Measurements from ENCODE around the gene FCN1.

Gene FCN1

DNA sequence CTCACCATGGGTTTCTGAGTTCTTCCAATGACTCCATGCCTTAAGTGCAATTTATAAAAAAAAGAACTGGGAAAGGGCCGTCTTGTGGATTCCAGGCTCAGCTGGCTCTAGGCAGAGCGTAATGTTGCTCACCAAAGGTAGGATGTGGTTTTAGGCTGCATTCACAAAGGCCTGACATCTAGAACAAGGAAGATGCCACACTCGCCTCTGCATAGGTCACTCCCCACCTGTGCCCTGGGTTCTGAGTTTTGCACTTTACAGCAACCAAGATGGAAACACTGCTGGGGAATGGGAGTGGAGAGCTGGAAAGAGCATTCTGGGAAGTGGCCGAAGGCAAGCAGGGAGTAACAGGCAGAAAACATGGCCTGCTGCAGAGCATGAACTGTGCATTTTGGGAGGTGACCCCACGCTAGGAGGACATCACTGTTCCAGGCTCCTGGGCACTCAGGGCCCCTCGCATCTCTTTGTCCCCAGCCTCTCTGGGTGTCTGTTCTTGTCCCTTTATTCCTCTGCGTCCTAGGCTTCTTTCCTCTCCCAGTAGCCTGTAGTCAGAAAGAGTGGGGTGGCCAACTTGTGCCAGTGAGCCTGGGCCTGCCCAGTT lies 24.8 kb downstream of the FCN1 start:
- no peak for DNase-seq (ENCODE audit: low read depth, low spot score)

DNA sequence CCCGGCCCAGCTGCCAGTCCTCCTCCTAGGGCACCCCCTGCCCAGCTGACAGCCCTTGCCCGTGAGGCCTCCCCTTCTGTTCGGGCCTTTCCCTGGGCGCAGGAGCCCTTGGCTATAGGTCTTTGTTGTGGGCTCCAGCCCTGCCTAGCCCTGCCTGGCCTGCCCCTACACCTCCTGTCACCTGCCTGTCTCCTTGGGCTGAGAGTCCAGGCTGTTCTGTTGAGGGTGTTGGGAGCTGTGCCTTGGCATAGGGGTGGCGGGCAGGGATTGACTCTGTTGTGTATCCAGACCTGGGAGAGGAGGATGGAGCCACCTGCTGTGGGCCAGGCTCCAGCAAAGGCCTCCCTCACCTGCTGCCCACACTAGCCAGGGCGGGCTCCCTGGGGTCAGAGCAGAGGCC lies 25.5 kb downstream of the FCN1 start:
- DNase-seq (ENCODE audit: low read depth, low spot score) = no peak

DNA sequence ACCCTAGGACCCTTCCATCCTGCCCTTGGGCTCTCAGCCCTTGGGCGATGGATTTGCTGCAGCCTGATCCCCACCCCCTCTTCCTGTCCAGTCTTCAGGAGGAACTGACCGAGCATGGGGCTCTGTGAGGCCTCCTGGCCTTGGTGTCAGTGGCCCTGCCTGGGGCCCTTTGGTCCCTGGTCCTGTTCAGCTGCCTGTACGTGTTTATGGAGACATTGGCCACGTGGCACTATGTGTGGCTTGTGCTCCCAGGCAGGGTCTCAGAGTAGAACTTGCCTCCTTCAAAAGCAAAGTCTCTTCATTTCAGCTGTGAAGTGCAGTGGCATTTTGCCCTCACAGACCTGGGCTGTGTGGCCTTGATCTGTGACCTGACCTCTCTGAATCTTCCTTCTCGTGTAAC lies 26.0 kb downstream of the FCN1 start:
- no peak for DNase-seq (ENCODE audit: low read depth, low spot score)

DNA sequence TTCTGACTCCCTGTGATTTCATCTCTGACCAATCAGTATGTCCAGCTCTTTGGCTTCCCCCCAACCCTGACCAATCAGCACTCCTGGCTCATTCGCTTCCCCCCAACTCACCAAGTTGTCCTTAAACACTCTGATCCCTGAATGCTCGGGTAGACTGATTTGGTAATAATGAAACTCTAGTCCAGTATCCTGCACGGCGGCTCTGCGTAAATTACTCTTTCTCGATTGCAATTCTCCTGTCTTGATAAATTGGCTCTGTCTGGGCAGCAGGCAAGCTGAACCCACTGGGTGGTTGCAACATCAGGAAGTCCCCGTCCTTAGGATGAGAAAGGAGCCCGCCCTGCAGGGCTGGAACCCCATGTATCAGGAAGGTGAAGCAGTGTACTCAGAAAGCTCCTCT lies 26.7 kb downstream of the FCN1 start:
- DNase-seq (ENCODE audit: low read depth, low spot score) = no peak

DNA sequence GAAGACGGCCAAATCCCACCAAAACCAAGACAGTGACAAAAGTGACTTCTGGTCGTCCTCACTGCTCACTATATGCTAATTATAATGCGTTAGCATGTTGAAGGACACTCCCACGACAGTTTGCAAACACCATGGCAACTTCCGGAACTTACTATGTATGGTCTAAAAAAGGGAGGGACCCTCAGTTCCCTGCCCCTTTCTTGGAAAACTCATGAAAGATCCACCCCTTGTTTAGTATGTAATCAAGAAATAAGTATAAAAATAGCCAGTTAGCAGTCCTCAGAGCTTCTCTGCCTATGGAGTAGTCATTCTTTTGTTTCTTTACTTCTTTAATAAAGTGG lies 27.6 kb downstream of the FCN1 start:
- DNase-seq (ENCODE audit: low read depth, low spot score) = no peak

DNA sequence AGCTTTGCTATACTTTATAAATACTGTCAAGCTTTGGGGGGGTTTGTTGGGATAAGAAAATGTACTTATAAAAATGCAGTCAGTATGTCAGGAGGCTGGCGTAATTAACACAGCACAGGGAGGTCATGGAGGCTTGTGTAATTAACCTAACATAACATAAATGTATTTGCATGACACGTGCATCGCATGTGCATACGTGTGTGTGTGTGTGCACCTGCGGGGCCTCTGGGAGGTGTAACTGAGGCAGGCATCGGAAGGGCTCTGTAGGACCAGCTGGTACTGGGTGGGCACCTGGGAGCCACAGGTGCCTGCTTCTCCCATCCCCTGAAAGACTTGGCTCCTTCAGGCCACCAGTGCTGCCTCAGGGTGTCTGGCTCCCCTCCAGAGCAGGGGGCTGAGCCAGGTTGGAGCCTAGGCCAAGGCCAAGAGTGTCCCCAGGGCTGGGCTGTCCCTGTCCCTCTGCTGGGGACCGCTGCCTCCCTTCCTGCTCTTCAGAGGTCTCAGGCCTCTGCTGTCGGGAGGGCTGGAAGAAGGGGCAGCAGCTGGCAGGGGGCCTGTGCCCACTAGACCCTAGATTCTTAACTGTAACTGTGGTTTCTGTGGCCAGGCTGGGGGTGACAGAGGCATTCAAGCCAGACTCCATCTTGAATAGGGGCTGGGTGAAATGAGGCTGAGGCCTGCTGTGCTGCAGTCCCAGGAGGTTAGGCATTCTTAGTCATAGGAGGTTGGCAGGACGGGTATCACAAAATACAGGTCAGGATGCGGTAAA lies 28.1 kb downstream of the FCN1 start:
- no peak for DNase-seq (ENCODE audit: low read depth, low spot score)

DNA sequence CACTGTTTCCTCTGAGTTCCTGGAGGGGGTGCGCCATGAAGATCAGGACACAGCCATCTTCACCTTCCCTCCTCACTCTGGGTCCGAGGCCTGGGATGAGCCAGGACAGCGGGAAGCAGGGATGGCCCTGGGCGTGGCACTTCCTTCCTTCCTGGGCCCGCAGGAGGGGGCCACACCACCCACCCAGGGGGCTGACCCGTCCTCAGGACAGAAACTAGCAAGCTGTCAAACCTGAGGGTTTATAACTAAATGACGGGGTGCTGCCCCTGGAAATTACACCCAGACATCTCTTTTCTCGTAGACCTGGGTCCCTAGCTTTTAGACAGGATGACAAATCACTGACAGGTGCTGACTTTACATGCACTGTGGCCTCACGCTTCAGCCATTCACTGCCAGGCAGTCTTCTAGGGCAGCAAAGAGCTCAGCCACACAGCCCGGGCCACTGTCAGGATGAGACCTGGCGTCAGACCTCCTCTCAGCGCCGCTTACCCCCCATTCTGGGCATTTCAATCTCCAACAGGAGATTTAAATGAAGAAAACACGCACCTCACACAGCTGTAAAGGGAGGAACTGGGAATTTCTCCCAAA lies 29.0 kb downstream of the FCN1 start:
- no peak for DNase-seq (ENCODE audit: low read depth, low spot score)

DNA sequence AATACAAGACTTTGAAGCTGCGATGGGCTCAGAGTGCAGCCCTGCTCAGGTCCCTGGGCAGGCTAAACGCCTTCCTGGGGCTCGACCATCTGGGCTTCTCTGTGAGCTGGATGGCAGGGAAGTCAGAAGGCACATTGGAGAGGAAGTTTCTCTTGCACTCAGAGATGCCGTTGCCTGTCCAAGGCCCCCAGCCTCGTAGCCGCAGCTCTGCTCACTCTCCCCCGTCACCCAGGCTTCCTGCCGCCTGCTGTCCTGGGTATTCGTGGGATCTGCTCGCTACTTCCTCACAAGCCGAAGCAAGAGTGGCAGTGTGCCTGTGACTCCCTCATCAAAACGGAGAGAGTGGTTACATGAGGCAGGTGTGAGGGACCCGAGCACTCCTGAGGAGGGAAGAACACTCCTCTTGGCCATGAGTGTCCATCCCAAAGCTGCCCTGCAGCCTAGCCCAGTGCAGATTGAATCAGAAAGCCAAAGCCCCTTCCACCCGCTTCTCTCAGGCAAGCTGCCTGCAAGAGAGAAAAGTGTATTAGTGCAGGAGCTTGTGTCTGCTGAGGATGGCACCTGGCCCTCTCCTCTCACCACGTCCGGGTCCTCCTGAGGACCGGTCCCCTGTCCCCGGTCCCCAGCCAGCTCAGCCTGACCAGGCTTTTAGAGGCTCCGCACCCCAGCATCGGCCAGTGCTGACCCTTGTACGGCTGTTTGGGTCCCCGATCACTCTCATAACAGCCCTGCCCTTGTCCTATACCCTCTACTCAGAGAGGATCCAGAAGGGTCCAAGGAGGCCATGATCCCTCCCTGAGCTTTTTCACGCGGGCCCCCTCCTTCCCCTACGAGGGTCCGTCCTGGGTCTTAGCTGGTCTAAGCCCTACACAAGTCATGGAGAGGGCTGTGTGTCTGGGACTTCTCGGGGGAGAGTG lies 29.8 kb downstream of the FCN1 start:
- DNase-seq (ENCODE audit: low read depth, low spot score) = no peak

DNA sequence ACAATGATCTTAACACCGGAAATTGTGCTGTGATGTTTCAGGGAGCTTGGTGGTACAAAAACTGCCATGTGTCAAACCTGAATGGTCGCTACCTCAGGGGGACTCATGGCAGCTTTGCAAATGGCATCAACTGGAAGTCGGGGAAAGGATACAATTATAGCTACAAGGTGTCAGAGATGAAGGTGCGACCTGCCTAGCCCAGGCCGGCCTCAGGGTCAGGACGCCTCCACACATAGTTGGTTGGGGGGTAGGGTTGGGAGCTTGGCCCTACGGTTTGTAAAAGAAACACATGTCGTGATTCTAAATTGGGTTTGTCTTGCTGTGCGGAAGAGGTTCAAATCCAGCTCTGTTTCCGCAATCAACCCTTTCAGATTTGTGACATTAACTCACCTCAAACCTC lies 30.5 kb downstream of the FCN1 start:
- DNase-seq (ENCODE audit: low read depth, low spot score) = no peak

DNA sequence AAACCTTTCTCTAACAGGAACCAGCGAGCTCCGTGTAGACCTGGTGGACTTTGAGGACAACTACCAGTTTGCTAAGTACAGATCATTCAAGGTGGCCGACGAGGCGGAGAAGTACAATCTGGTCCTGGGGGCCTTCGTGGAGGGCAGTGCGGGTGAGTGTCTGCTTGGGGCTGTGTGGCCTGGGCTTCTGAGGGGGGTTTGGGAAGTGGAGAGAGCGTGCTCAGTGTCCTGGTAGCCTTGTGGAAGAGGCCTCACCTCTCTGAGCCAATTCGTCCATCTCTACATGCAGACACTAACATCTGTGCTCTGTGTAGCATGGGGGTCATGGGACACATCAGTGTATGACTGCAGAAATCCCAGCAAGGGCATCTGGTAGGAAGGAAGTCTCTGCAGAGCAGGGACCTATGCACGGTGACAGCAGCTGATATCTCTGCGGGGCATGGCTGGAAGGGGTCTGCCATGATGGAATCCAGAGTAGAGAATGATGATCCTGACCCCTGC lies 31.2 kb downstream of the FCN1 start:
- no peak for DNase-seq (ENCODE audit: low read depth, low spot score)

DNA sequence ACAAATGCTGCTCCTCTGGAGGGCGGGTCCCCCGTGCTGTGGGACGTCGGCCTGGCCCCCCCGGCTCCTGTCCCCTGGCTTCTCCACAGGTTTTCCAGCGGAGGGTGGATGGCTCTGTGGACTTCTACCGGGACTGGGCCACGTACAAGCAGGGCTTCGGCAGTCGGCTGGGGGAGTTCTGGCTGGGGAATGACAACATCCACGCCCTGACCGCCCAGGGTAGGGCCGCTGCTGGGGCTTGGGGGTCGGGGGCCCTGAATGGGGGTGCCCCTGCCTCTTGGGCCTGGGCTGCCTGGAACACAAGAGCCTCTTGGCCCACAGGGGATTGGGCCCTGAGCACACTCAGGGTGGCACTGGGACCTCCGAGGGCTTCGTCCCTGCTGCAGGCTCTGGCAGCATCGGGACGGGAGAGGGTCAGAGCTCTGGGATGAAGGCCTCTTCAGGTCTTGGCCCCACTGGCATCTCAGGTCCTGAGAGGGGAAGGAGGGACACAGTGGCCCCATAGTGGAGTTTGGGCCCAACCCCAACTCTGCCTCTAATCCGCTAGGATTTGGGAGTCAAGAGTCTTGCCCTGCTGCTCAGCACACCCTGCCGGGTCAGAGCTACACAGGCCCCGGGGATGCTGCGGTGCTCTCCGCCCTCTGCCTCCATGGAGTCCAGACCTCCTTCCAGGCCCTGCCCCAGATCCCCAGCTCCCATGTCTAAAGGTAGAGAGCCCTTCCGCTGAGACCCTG lies 31.9 kb downstream of the FCN1 start:
- no peak for DNase-seq (ENCODE audit: low read depth, low spot score)

DNA sequence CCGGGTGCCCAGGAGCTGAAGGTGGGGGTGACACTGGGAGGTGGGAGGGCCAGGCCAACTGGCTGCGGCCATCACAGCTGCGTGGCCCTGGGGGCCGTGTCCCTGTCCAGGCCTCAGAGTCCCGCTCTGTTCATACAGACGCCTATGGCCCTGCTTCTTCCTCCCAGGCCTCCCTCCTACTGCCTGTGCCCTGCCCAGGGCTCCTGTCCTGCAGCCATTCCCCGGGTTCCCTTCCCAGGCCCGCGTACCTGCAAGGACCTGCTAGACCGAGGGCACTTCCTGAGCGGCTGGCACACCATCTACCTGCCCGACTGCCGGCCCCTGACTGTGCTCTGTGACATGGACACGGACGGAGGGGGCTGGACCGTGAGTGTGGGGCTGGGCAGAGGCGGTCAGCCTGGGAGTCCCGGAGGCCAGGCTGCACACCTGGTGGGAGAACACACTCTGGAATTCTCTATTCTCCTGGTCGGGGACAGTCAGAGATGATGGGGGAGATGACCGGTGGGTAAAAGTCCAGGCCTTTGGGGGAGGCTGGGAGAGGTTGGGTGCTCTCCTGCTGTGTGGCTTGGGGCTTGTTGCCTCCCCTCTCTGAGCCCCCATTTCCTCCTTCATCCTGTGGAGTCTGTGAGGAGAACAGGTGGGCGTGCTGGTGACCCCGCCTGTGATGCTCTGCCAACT lies 32.6 kb downstream of the FCN1 start:
- no peak for DNase-seq (ENCODE audit: low read depth, low spot score)

DNA sequence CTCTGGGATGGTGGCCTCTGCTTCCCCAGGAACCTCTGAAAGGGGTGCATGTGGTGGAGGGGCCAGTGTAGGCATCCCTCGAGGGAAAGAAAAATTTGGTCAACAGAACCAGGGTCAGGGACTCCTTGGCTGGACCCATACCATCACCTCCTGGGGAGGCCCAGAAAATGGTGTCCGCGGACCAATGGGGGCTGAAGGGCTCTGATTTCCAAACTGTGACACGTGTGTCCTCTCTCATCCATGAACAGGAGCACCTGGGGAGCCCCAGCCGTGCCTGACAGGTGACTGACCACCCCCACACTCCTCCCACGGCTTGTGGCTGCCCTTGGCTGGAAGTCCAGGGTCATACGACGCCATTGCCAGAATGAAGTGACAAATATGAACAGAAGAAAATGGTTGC lies 33.2 kb downstream of the FCN1 start:
- no peak for DNase-seq (ENCODE audit: low read depth, low spot score)

DNA sequence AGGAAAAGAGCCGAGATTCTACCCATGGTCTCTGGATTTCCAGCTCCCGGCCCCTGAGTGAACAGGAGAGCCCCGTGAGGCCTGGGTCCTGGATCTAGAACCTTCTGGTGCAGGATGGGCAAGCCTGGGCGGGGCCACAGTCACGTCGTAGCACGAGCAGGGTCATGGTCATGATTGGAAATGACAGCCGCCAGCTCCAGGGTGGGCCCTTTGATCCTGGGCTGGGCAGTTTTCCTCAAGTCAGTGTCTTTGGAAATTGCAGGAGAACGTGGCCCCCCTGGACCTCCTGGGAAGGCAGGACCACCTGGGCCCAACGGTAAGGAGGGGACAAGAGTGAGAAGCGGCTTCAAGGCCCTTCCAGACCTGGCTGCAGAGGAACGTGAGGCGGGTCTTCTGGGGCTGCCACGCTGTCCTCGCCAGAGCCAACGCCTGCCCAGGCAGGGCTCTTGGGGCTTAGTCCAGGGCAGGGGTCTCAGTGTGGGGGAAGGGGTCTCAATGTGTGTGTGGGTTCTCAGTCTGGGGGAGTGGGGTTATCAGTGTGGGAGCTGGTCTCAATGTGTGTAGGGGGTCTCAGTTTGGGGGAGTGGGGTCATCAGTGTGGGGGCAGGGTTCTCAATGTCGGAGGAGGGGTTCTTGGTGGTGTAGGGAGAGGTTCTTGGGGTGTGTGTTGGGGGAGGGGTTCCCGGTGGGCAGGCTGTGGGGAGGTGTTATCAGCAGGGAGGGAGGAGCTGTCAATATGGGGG lies 34.5 kb downstream of the FCN1 start:
- no peak for DNase-seq (ENCODE audit: low read depth, low spot score)

DNA sequence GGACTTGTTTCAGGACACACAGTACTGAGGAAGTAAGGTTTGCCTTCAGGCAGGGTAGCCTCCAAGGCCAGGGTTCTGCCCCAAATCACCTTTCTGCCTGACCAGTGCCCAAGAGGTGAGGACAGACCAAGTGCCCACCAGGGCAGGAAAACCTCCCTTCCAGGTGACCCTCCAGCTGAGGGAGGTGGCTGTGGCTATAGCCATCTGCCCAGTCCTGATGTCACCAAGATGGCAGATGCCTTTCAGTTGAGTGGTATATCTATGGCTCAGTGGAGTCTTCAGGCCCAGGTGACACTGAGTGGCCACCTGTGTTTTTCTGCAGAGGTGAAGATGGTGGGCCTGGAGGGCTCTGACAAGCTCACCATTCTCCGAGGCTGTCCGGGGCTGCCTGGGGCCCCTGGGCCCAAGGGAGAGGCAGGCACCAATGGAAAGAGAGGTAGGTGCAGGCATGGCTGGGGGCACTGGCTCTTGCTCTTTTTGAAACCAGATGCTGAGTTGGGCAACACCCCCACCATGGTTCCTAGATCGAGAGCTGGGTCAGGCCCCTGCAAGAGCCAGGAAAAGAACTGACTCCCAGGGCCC lies 35.4 kb downstream of the FCN1 start:
- DNase-seq (ENCODE audit: low read depth, low spot score) = no peak

DNA sequence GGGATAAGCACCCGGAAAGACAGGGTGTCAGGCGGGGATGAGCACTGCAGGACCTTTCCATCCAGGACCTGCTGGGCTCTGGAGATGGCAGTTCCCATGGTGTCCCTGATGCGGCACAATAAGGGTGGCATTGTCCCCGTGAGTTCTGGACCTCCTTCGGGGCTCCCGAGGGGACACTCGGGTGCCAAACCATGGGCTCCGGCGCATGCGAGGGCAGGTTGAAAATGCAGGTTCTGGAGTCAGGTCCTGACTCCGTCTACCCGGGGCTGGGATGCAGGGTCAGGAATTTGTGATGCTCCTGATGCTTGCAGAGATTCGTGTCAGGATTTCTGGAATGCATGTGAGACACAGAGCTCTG lies 36.4 kb downstream of the FCN1 start:
- DNase-seq (ENCODE audit: low read depth, low spot score) = no peak

DNA sequence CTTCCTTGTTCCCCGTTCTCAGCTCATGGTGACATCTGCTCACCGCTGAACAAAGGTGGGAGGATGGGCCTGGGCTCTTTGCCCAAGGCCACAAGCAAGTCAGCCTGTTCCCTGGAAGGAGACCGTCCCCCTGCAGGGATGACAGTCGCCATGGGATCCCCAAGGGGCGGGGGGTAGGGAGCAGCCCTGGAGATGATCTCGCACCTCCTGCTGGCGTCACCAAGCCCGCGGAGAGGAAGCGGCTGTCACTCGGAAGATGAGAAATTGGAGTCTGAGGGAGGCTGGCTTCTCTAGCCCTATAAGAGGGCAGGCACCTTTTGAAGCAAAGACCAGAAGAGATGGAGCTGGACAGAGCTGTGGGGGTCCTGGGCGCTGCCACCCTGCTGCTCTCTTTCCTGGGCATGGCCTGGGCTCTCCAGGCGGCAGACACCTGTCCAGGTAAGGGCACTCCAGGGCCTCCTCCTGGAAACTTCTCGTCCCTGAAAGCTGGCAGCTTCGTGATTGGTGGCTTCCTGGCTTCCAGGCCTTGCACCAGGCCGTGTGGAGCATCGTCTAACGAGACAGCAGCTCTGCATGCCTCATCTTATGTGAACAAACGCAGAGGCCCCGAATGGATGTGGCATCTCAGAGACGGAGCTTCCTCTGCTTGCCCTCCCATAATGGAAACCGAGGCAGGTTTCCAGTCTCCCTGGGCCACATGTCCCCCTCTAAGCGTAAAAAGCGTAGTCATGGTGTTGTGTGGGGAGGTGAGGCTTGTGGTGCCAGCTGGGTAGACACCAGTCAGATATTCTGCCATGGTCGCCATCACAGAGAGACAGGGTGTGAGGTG lies 37.0 kb downstream of the FCN1 start, which contains the start of gene FCN2:
FCN2 (plus strand) TSS at position 327 of the 829 bp plus-strand sequence; CDS start at position 339, 12 bp downstream.
- DNase-seq (ENCODE audit: low read depth, low spot score) = no peak

DNA sequence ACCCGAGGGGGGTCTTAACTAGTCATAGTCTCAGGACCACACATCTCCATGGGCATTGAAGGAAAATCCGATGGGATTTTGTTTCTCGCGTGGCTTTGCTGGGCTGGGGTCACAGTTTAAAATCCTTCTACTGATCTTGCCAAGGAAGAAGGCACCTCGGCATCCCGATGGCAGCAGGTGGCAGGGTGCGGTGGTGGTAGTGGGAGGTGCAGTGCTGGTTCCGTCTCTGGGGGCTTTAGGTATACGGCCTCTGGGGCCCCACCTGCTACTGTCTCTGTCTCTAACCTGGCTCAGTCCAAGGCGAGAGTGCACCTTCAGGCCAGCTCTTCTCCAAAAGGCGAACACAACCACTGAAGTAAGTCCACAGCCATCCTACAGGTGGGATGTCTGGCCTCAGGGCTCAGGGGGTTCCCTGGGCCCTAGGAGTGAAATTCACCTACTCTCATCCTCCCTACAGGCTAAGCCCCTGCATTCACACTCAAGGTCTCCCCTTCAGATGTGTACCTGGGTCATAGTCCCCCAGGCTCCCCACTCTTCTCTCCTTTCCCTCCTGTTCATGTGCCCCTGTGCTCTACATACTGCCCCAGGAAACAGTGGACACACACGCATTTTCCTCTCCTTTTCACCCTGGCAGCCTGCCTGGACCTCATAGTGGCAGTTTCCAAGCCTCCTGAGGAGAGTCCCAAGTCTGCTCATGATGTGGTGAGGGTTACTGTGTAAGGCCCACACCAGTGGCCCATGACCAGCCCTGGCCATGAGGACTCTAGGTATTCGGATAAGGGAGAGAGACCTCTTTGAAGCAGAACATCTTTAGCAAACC lies 37.8 kb downstream of the FCN1 start:
- DNase-seq (ENCODE audit: low read depth, low spot score) = no peak
